ENCODE measurements around the gene PTX4.

PTX4 gene

GRCh38 chr16:1466054-1466453 is 22.7 kb downstream of the PTX4 start:
- TF ChIP-seq CEBPB (IDR thresholded peaks at IDR 0.05): no peak
- TF ChIP-seq FOXM1 (IDR thresholded peaks at IDR 0.05; ENCODE audit: borderline replicate concordance, low read depth): no peak
- no peak for TF ChIP-seq REST (IDR thresholded peaks at IDR 0.05; ENCODE audit: low read depth)
- TF ChIP-seq YY1 (IDR thresholded peaks at IDR 0.05; ENCODE audit: low read depth): no peak
- no peak for TF ChIP-seq TAF1 (IDR thresholded peaks at IDR 0.05; ENCODE audit: low read depth)
- TF ChIP-seq RAD21 (IDR thresholded peaks at IDR 0.05; ENCODE audit: low read depth): no peak
- no peak for TF ChIP-seq USF1 (IDR thresholded peaks at IDR 0.05)
- no peak for TF ChIP-seq EP300 (IDR thresholded peaks at IDR 0.05; ENCODE audit: borderline replicate concordance)
- TF ChIP-seq TEAD4 (IDR thresholded peaks at IDR 0.05): no peak
- TF ChIP-seq NFIC (IDR thresholded peaks at IDR 0.05): no peak
- TF ChIP-seq EGR1 (IDR thresholded peaks at IDR 0.05): no peak
- TF ChIP-seq ZBTB7A (IDR thresholded peaks at IDR 0.05; ENCODE audit: low read depth): no peak
- no peak for TF ChIP-seq MAX (IDR thresholded peaks at IDR 0.05)
- TF ChIP-seq TCF12 (IDR thresholded peaks at IDR 0.05; ENCODE audit: low read depth): no peak
- no peak for TF ChIP-seq CREB1 (IDR thresholded peaks at IDR 0.05; ENCODE audit: low read depth)

GRCh38 chr16:1465567-1465915 is 23.2 kb downstream of the PTX4 start:
- TF ChIP-seq CEBPB (IDR thresholded peaks at IDR 0.05): no peak
- no peak for TF ChIP-seq ZBTB7A (IDR thresholded peaks at IDR 0.05; ENCODE audit: low read depth)
- TF ChIP-seq TAF1 (IDR thresholded peaks at IDR 0.05; ENCODE audit: low read depth): no peak
- no peak for TF ChIP-seq TCF12 (IDR thresholded peaks at IDR 0.05; ENCODE audit: low read depth)
- no peak for TF ChIP-seq EGR1 (IDR thresholded peaks at IDR 0.05)
- TF ChIP-seq REST (IDR thresholded peaks at IDR 0.05; ENCODE audit: low read depth): no peak
- TF ChIP-seq EP300 (IDR thresholded peaks at IDR 0.05; ENCODE audit: borderline replicate concordance): no peak
- TF ChIP-seq CREB1 (IDR thresholded peaks at IDR 0.05; ENCODE audit: low read depth): no peak

GRCh38 chr16:1464894-1465566 is 23.7 kb downstream of the PTX4 start:
- TF ChIP-seq CEBPB (IDR thresholded peaks at IDR 0.05): no peak
- no peak for TF ChIP-seq CREB1 (IDR thresholded peaks at IDR 0.05; ENCODE audit: low read depth)
- TF ChIP-seq EGR1 (IDR thresholded peaks at IDR 0.05): no peak
- TF ChIP-seq USF1 (IDR thresholded peaks at IDR 0.05): no peak
- TF ChIP-seq YY1 (IDR thresholded peaks at IDR 0.05; ENCODE audit: low read depth): no peak
- no peak for TF ChIP-seq ZBTB7A (IDR thresholded peaks at IDR 0.05; ENCODE audit: low read depth)
- no peak for TF ChIP-seq TAF1 (IDR thresholded peaks at IDR 0.05; ENCODE audit: low read depth)
- no peak for TF ChIP-seq EP300 (IDR thresholded peaks at IDR 0.05; ENCODE audit: borderline replicate concordance)
- TF ChIP-seq MAX (IDR thresholded peaks at IDR 0.05): no peak
- TF ChIP-seq NFIC (IDR thresholded peaks at IDR 0.05): no peak
- no peak for TF ChIP-seq FOXM1 (IDR thresholded peaks at IDR 0.05; ENCODE audit: borderline replicate concordance, low read depth)
- TF ChIP-seq TEAD4 (IDR thresholded peaks at IDR 0.05): no peak
- no peak for TF ChIP-seq TCF12 (IDR thresholded peaks at IDR 0.05; ENCODE audit: low read depth)
- no peak for TF ChIP-seq REST (IDR thresholded peaks at IDR 0.05; ENCODE audit: low read depth)
- TF ChIP-seq RAD21 (IDR thresholded peaks at IDR 0.05; ENCODE audit: low read depth): no peak

GRCh38 chr16:1464196-1464893 is 24.4 kb downstream of the PTX4 start:
- TF ChIP-seq TEAD4 (IDR thresholded peaks at IDR 0.05) (no peak), EP300 (IDR thresholded peaks at IDR 0.05; ENCODE audit: borderline replicate concordance) (no peak)
